Panc1 (cell line): ENCODE measurements around the gene IL1F10.

Source experiments
- POLR2AphosphoS5 ChIP-seq: IDR thresholded peaks from 2 replicates; pipeline ENCODE4 v1.6.1; 2012; ENCODE audit warnings: mild to moderate bottlenecking, low read depth, low read length, moderate library complexity
- TCF7L2 ChIP-seq: IDR thresholded peaks from 2 replicates; pipeline ENCODE4 v1.6.1; 2011; ENCODE audit warnings: mild to moderate bottlenecking, low read depth, low read length, inconsistent platforms
- TF ChIP-seq, protein P1 (sequence below): fragments of 450-650 bp; IDR thresholded peaks from 2 replicates; pipeline ENCODE4 v1.5.1; 2017; ENCODE audit warnings: mild to moderate bottlenecking

DNA sequence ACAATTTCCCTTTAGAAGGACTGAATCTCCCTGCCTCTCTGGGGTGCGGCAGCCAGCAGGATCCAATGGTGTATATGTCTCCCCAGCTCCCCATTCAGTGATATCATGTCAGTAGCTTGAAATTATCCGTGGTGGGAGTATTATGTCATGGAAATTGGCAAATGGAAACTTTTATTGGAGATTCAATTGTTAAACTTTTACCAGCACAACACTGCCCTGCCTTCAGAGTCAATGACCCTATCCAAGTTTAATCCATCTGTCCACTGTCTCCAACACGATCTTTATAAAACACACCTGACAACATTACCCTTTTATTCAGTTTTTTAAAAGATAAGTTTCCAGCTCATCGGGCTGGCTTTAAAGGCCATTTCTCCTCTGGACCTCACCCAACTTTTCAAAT is 54.6 kb downstream of the IL1F10 start:
- TF ChIP-seq, protein P1, sequence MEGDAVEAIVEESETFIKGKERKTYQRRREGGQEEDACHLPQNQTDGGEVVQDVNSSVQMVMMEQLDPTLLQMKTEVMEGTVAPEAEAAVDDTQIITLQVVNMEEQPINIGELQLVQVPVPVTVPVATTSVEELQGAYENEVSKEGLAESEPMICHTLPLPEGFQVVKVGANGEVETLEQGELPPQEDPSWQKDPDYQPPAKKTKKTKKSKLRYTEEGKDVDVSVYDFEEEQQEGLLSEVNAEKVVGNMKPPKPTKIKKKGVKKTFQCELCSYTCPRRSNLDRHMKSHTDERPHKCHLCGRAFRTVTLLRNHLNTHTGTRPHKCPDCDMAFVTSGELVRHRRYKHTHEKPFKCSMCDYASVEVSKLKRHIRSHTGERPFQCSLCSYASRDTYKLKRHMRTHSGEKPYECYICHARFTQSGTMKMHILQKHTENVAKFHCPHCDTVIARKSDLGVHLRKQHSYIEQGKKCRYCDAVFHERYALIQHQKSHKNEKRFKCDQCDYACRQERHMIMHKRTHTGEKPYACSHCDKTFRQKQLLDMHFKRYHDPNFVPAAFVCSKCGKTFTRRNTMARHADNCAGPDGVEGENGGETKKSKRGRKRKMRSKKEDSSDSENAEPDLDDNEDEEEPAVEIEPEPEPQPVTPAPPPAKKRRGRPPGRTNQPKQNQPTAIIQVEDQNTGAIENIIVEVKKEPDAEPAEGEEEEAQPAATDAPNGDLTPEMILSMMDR = no peak
- TF ChIP-seq POLR2AphosphoS5 = no peak
- no peak for TF ChIP-seq TCF7L2
